Measurements from ENCODE around the gene WDR43. TPM values are rescaled to one million over a fixed set of nuclear protein-coding genes. Genes with fewer than 3 reads are reported as not detected.

The WDR43 gene
- total RNA-seq, 1 experiment from 2014 or later = 134 TPM

DNA sequence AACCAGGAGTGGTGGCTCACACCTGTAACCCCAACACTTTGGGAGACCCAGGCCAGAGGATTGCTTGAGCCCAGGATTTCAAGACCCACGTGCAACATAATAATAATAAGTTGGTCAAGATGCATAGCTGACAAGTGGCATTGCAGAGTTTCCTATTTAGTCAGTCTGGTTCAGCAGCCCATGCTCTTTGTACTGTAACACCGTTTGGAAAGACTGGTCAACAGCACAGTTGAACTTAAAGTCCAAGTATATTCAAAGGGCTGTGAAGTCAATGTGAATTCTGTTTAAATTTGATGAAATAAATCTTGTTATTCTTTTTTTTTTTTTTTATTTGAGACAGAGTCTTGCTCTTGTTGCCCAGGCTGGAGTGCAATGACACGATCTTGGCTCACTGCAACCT is 22.8 kb upstream of the WDR43 start:
- intact Hi-C loops (cut with micrococcal nuclease) = no loop called here
- Histone ChIP-seq H3K36me3 (ENCODE audit: low read depth, low read length) (no peaks in the 10 kb centered on the region), H3K4me1 (ENCODE audit: insufficient read depth, low read length) (peaks cover 15% of the 10 kb centered on the region), H3K4me3 (ENCODE audit: low read length) (no peak overlapping the region), H3K9me3 (ENCODE audit: low read length) (no peaks in the 10 kb centered on the region), H3K9me2 (replicated peaks; ENCODE audit: low read length) (no peaks in the 10 kb centered on the region), H4K20me1 (ENCODE audit: low read length) (0 out of 2 replicates have a peak, but pooled peaks cover 5% of the 10 kb centered on the region), H3K27ac (ENCODE audit: low read length) (no peak overlapping the region), H3K79me2 (ENCODE audit: low read length) (peaks cover 35% of the 10 kb centered on the region), H2AFZ (ENCODE audit: low read length) (no peak overlapping the region), H3K4me2 (ENCODE audit: low read length) (no peak overlapping the region), H3K9ac (ENCODE audit: low read length) (no peak overlapping the region), H3F3A (ENCODE audit: low read length, unreplicated experiment) (no peaks in the 10 kb centered on the region), H3K27me3 (ENCODE audit: low read length) (peaks cover 7% of the 10 kb centered on the region)
- POLR2A ChIA-PET (ENCODE audit: unreplicated experiment) = no interaction called here
- TF ChIP-seq, protein P1, sequence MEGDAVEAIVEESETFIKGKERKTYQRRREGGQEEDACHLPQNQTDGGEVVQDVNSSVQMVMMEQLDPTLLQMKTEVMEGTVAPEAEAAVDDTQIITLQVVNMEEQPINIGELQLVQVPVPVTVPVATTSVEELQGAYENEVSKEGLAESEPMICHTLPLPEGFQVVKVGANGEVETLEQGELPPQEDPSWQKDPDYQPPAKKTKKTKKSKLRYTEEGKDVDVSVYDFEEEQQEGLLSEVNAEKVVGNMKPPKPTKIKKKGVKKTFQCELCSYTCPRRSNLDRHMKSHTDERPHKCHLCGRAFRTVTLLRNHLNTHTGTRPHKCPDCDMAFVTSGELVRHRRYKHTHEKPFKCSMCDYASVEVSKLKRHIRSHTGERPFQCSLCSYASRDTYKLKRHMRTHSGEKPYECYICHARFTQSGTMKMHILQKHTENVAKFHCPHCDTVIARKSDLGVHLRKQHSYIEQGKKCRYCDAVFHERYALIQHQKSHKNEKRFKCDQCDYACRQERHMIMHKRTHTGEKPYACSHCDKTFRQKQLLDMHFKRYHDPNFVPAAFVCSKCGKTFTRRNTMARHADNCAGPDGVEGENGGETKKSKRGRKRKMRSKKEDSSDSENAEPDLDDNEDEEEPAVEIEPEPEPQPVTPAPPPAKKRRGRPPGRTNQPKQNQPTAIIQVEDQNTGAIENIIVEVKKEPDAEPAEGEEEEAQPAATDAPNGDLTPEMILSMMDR (conservative IDR thresholded peaks at IDR 0.05; ENCODE audit: low read depth, low read length) = no peak
- TF ChIP-seq EZH2 (IDR thresholded peaks at IDR 0.05; ENCODE audit: low read length, unreplicated experiment) (no peak), EZH2phosphoT487 (IDR thresholded peaks at IDR 0.05; ENCODE audit: borderline replicate concordance, low read length) (no peak)
- ATAC-seq (no peak), DNase-seq (no peak)
- no TSS peak for BruUV-seq (replicated peaks)
- CTCF ChIA-PET = no interaction called here

DNA sequence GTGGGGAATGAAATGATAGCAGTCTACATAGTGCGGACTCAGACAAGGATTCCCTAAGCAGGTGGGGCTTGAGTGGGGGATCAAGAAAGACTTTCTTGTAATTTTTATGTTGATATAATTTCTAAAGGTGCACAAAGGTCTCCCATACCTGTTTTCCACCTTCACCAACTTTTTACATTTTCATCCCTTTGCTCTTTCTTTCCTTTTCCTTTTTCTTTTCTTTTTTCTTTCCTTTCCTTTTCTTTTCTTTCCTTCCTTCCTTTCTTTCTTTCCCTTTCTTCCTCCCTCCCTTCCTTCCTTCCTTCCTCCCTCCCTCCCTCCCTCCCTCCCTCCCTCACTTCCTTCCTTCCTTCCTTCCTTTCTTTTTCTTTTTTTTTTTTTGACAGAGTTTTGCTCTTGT is 14.3 kb upstream of the WDR43 start:
- intact Hi-C loops (cut with micrococcal nuclease) = no loop called here
- no TSS peak for BruUV-seq (replicated peaks)
- no peak for DNase-seq
- H3K4me3 ChIP-seq (ENCODE audit: low read length) = no peak overlapping the region
- H4K20me1 ChIP-seq (ENCODE audit: low read length) = no peaks in the 10 kb centered on the region
- no peaks in the 10 kb centered on the region for H3K4me1 ChIP-seq (ENCODE audit: insufficient read depth, low read length)
- peaks cover 16% of the 10 kb centered on the region for H3K27me3 ChIP-seq (ENCODE audit: low read length)
- H3K9me2 ChIP-seq (replicated peaks; ENCODE audit: low read length) = no peaks in the 10 kb centered on the region
- no peak overlapping the region for H2AFZ ChIP-seq (ENCODE audit: low read length)
- CTCF ChIA-PET = no interaction called here
- H3K9ac ChIP-seq (ENCODE audit: low read length) = no peak overlapping the region
- H3F3A ChIP-seq (ENCODE audit: low read length, unreplicated experiment) = no peaks in the 10 kb centered on the region
- POLR2A ChIA-PET (ENCODE audit: unreplicated experiment) = no interaction called here
- TF ChIP-seq EZH2 (IDR thresholded peaks at IDR 0.05; ENCODE audit: low read length, unreplicated experiment) (no peak), EZH2phosphoT487 (IDR thresholded peaks at IDR 0.05; ENCODE audit: borderline replicate concordance, low read length) (no peak)
- TF ChIP-seq, protein P1 (conservative IDR thresholded peaks at IDR 0.05; ENCODE audit: low read depth, low read length) = no peak
- no peak overlapping the region for H3K4me2 ChIP-seq (ENCODE audit: low read length)
- no peaks in the 10 kb centered on the region for H3K79me2 ChIP-seq (ENCODE audit: low read length)
- no peaks in the 10 kb centered on the region for H3K36me3 ChIP-seq (ENCODE audit: low read depth, low read length)
- no peaks in the 10 kb centered on the region for H3K9me3 ChIP-seq (ENCODE audit: low read length)
- no peak for ATAC-seq
- H3K27ac ChIP-seq (ENCODE audit: low read length) = no peak overlapping the region

DNA sequence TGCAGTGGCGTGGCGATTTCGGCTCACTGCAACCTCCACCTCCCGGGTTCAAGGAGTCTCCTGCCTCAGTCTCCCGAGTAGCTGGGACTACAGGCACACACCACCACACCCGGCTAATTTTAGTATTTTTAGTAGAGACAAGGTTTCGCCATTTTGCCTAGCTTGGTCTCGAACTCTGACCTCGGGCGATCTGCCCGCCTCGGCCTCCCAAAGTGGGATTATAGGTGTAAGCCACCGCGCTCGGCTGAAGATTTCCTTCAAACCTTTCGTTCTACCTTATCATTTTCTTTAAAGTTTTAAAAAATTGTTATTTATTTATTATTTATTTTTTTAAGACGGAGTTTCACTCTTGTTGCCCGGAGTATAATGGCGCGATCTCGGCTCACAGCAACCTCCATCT is 979 bp upstream of the WDR43 start:
- Histone ChIP-seq H3K9me2 (replicated peaks; ENCODE audit: low read length) (no peaks in the 10 kb centered on the region), H3K9ac (ENCODE audit: low read length) (no peak overlapping the region), H3F3A (ENCODE audit: low read length, unreplicated experiment) (no peaks in the 10 kb centered on the region), H3K4me2 (ENCODE audit: low read length) (no peak overlapping the region), H3K79me2 (ENCODE audit: low read length) (peaks cover 41% of the 10 kb centered on the region), H3K4me1 (ENCODE audit: insufficient read depth, low read length) (peaks cover 20% of the 10 kb centered on the region), H3K27ac (ENCODE audit: low read length) (no peak overlapping the region), H3K4me3 (ENCODE audit: low read length) (no peak overlapping the region), H2AFZ (ENCODE audit: low read length) (no peak overlapping the region), H3K27me3 (ENCODE audit: low read length) (no peaks in the 10 kb centered on the region), H3K9me3 (ENCODE audit: low read length) (no peaks in the 10 kb centered on the region), H4K20me1 (ENCODE audit: low read length) (peaks cover 29% of the 10 kb centered on the region), H3K36me3 (ENCODE audit: low read depth, low read length) (peaks cover 12% of the 10 kb centered on the region; the same call in 1 of the 2 replicates)
- DNase-seq (no peak), ATAC-seq (no peak)
- CTCF ChIA-PET = no interaction called here
- BruUV-seq (replicated peaks) = no TSS peak
- TF ChIP-seq EZH2phosphoT487 (IDR thresholded peaks at IDR 0.05; ENCODE audit: borderline replicate concordance, low read length) (no peak), EZH2 (IDR thresholded peaks at IDR 0.05; ENCODE audit: low read length, unreplicated experiment) (no peak)
- TF ChIP-seq, protein P1 (conservative IDR thresholded peaks at IDR 0.05; ENCODE audit: low read depth, low read length) = no peak
- POLR2A ChIA-PET (ENCODE audit: unreplicated experiment) = no interaction called here
- intact Hi-C loops (cut with micrococcal nuclease) = no loop called here

Data from PC-3 (cell line).